GM19468 (cell line): ENCODE results near the gene IFT122.
"Not testable (repeated sequence)": the region's sequence is repeated elsewhere in the genome, so short reads cannot be mapped to it uniquely, and the experiment has no call there.

Experiments
- ATAC-seq: cut with Tn5 transposase; IDR thresholded peaks from one replicate; pipeline ENCODE4 v1.9.1; 2021; ENCODE audit warnings: mild to moderate bottlenecking, moderate library complexity, moderate number of reproducible peaks; ENCODE audit not compliant: unreplicated experiment; ENCODE audit errors: extremely low read depth

Gene IFT122

GRCh38 chr3:129512595-129512994 lies 72.6 kb downstream of the IFT122 start:
- no peak for ATAC-seq

- no peak for ATAC-seq
Measured at GRCh38 chr3:129513705-129514104, 73.7 kb downstream of the IFT122 start.

GRCh38 chr3:129514110-129514509 lies 74.1 kb downstream of the IFT122 start:
- ATAC-seq, result no peak

- no peak for ATAC-seq
Measured at GRCh38 chr3:129514563-129514962, 74.5 kb downstream of the IFT122 start.

GRCh38 chr3:129515108-129515820 lies 75.2 kb downstream of the IFT122 start:
- not testable (repeated sequence) for ATAC-seq

- ATAC-seq, result not testable (repeated sequence)
Measured at GRCh38 chr3:129515821-129516432, 75.9 kb downstream of the IFT122 start.

GRCh38 chr3:129517516-129517915 lies 77.5 kb downstream of the IFT122 start:
- ATAC-seq, result no peak

- no peak for ATAC-seq
Measured at GRCh38 chr3:129518038-129518561, 78.1 kb downstream of the IFT122 start.

GRCh38 chr3:129518581-129518980 lies 78.6 kb downstream of the IFT122 start:
- ATAC-seq, result no peak

GRCh38 chr3:129519449-129519848 lies 79.4 kb downstream of the IFT122 start:
- ATAC-seq, result no peak

- ATAC-seq, result no peak
Measured at GRCh38 chr3:129519896-129520715, 80.1 kb downstream of the IFT122 start.

- no peak for ATAC-seq
Measured at GRCh38 chr3:129520960-129521359, 80.9 kb downstream of the IFT122 start.

GRCh38 chr3:129521611-129522010 lies 81.6 kb downstream of the IFT122 start:
- no peak for ATAC-seq

GRCh38 chr3:129522953-129523352 lies 82.9 kb downstream of the IFT122 start:
- no peak for ATAC-seq

- no peak for ATAC-seq
Measured at GRCh38 chr3:129524081-129524480, 84.1 kb downstream of the IFT122 start.

- no peak for ATAC-seq
Measured at GRCh38 chr3:129525341-129525968, 85.4 kb downstream of the IFT122 start.

- peak; percentile 75 for ATAC-seq
Measured at GRCh38 chr3:129526121-129526900, 86.3 kb downstream of the IFT122 start.

- no peak for ATAC-seq
Measured at GRCh38 chr3:129527262-129527661, 87.2 kb downstream of the IFT122 start.

GRCh38 chr3:129528589-129529100 lies 88.6 kb downstream of the IFT122 start, which contains the start of gene RHO:
Gene RHO, plus strand, starts transcription at chr3:129528639. Its CDS starts 95 bp downstream, at chr3:129528734.
- ATAC-seq, result no peak
